GM20431 (cell line): ENCODE data around the gene KCTD8.

ENCODE experiments used
- in situ Hi-C: fragments of 300-500 bp; cut with MseI, MboI; formaldehyde crosslinking; loops from one replicate; pipeline ENCODE4 v1.15.0; 2020; ENCODE audit warnings: low sequenced_read_pairs; ENCODE audit not compliant: unreplicated experiment

Gene KCTD8

GRCh38 chr4:44342800-44343199 is 105.8 kb downstream of the KCTD8 start:
- in situ Hi-C loops = no loop called here

- in situ Hi-C loops = no loop called here
Observed at GRCh38 chr4:44326741-44327140, 121.9 kb downstream of the KCTD8 start.

- in situ Hi-C loops = no loop called here
Observed at GRCh38 chr4:44320833-44321232, 127.8 kb downstream of the KCTD8 start.

GRCh38 chr4:44319129-44319528 is 129.5 kb downstream of the KCTD8 start:
- in situ Hi-C loops = no loop called here

- in situ Hi-C loops = no loop called here
Observed at GRCh38 chr4:44313702-44314101, 134.9 kb downstream of the KCTD8 start.

- in situ Hi-C loops = no loop called here
Observed at GRCh38 chr4:44287505-44287904, 161.1 kb downstream of the KCTD8 start.

GRCh38 chr4:44279469-44279868 is 169.1 kb downstream of the KCTD8 start:
- in situ Hi-C loops = no loop called here

GRCh38 chr4:44279066-44279465 is 169.5 kb downstream of the KCTD8 start:
- in situ Hi-C loops = no loop called here

GRCh38 chr4:44257461-44257860 is 191.1 kb downstream of the KCTD8 start:
- in situ Hi-C loops = no loop called here

GRCh38 chr4:44256414-44256813 is 192.2 kb downstream of the KCTD8 start:
- in situ Hi-C loops = no loop called here

GRCh38 chr4:44237643-44238042 is 211.0 kb downstream of the KCTD8 start:
- in situ Hi-C loops = no loop called here

- in situ Hi-C loops = no loop called here
Observed at GRCh38 chr4:44235897-44236296, 212.7 kb downstream of the KCTD8 start.

- in situ Hi-C loops = no loop called here
Observed at GRCh38 chr4:44232262-44232661, 216.3 kb downstream of the KCTD8 start.

GRCh38 chr4:44231006-44231405 is 217.6 kb downstream of the KCTD8 start:
- in situ Hi-C loops = no loop called here

- in situ Hi-C loops = no loop called here
Observed at GRCh38 chr4:44228326-44228725, 220.3 kb downstream of the KCTD8 start.

GRCh38 chr4:44221407-44221806 is 227.2 kb downstream of the KCTD8 start:
- in situ Hi-C loops = no loop called here

GRCh38 chr4:44210750-44211149 is 237.9 kb downstream of the KCTD8 start:
- in situ Hi-C loops = no loop called here

- in situ Hi-C loops = no loop called here
Observed at GRCh38 chr4:44196796-44197195, 251.8 kb downstream of the KCTD8 start.

- in situ Hi-C loops = no loop called here
Observed at GRCh38 chr4:44194365-44194764, 254.2 kb downstream of the KCTD8 start.

- in situ Hi-C loops = no loop called here
Observed at GRCh38 chr4:44186850-44187246, 261.8 kb downstream of the KCTD8 start.

GRCh38 chr4:44186096-44186849 is 262.3 kb downstream of the KCTD8 start:
- in situ Hi-C loops = no loop called here
